Spinal cord (tissue), 10 donors: ENCODE data around the gene CEP97. TPM values are rescaled to one million over a fixed set of nuclear protein-coding genes. Genes with fewer than 3 reads are reported as not detected.
"Not testable (repeated sequence)": the region's sequence is repeated elsewhere in the genome, so short reads cannot be mapped to it uniquely, and the experiment has no call there.

Experiments
- DNase-seq, 6 donors: peaks; one replicate each; pipeline versions ENCODE4 v3.0.0 to v3.0.0-alpha.2; 2013 to 2015; ENCODE audit warnings: low spot score in 6 of 6, low read depth in 4 of 6
- H3K27ac ChIP-seq: one replicate; pipeline ENCODE4 v1.5.1; 2013; ENCODE audit warnings: low read depth, low read length, control low read depth
- H3K27me3 ChIP-seq: one replicate; pipeline ENCODE4 v1.6.1; 2013; ENCODE audit warnings: low read length; ENCODE audit not compliant: control insufficient read depth, insufficient read depth
- H3K36me3 ChIP-seq: one replicate; pipeline ENCODE4 v1.6.1; 2013; ENCODE audit warnings: low read length; ENCODE audit not compliant: control insufficient read depth, insufficient read depth
- H3K4me1 ChIP-seq: one replicate; pipeline ENCODE4 v1.6.1; 2013; ENCODE audit warnings: low read length; ENCODE audit not compliant: control insufficient read depth, insufficient read depth
- H3K4me3 ChIP-seq: one replicate; pipeline ENCODE4 v1.5.1; 2013; ENCODE audit warnings: low read depth, low read length, control low read depth
- H3K9me3 ChIP-seq: one replicate; pipeline ENCODE4 v1.6.1; 2013; ENCODE audit warnings: low read length; ENCODE audit not compliant: control insufficient read depth, insufficient read depth
- WGBS: methylation state at CpG from one replicate; pipeline ENCODE4 v1.1.5; 2013; ENCODE audit warnings: missing lambda C conversion rate; ENCODE audit not compliant: insufficient coverage; 5-methylcytosine and 5-hydroxymethylcytosine counted together
- polyA plus RNA-seq, 2 donors: library from polyadenylated mRNA; unstranded; fragments of 120-200 nt; gene quantifications; one replicate each; pipeline ENCODE4 v1.2.1, GENCODE V29; 2013; ENCODE audit not compliant: insufficient read length in 2 of 2
- total RNA-seq, 2 donors: library from RNA; depleted of rRNA in 1 of 2; stranded (reverse); fragments of 120-200 nt in 1 of 2; fragments of >200 nt in 1 of 2; gene quantifications; one replicate each; pipeline versions ENCODE4 v1.2.3 to v1.2.4, GENCODE V29; 2013 to 2014
- donor health status: healthy.

CEP97 gene
- total and polyA plus RNA-seq, 4 donors, result 19.2 to 52.0 (median 26.2) TPM

DNA sequence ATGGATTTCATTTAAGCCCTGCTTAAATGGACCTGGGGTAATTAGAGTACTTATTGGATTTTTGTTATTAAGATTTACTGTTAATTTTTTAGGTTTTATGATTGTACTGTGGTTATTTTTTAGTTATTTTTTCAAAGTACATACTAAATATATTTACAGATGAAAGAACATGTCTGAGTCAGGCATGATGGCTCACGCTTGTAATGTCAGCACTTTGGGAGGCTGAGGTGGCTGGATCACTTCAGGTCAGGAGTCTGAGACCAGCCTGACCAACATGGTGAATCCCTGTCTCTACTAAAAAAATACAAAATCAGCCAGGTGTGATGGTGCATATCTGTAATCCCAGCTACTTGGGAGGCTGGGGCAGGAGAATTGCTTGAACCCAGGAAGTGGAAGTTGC, 21.7 kb upstream of the CEP97 start:
- Histone ChIP-seq H3K36me3 (no peaks in the 10 kb centered on the region), H3K4me3 (no peak overlapping the region), H3K27me3 (no peaks in the 10 kb centered on the region), H3K27ac (no peak overlapping the region), H3K4me1 (no peaks in the 10 kb centered on the region), H3K9me3 (no peaks in the 10 kb centered on the region)
- WGBS, result no CpG with 5 or more reads among the region's 1 CpG
- DNase-seq, result no peak

DNA sequence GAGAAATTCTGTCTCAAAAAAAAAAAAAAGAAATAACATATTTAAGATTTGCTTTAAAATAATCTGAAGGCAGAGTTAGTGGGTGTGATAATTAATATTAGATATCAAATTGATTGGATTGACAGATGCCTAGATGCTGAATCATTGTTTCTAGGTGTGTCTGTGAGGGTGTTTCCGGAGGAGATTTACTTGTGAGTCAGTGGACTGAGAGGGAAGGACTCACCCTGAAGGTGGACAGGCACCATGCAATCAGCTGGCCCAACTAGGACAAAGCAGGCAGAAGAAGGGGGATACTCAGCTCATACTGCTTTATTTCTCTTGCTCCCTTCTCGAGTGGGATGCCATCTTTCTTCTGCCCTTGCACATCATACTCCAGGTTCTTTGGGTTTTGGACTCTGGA, 21.2 kb upstream of the CEP97 start:
- H3K4me3 ChIP-seq, result no peak overlapping the region
- no peaks in the 10 kb centered on the region for H3K9me3 ChIP-seq
- 82% methylated on average over 1 of the region's 2 CpGs for WGBS
- no peaks in the 10 kb centered on the region for H3K36me3 ChIP-seq
- H3K27ac ChIP-seq, result no peak overlapping the region
- no peak for DNase-seq
- H3K27me3 ChIP-seq, result no peaks in the 10 kb centered on the region
- H3K4me1 ChIP-seq, result no peaks in the 10 kb centered on the region

DNA sequence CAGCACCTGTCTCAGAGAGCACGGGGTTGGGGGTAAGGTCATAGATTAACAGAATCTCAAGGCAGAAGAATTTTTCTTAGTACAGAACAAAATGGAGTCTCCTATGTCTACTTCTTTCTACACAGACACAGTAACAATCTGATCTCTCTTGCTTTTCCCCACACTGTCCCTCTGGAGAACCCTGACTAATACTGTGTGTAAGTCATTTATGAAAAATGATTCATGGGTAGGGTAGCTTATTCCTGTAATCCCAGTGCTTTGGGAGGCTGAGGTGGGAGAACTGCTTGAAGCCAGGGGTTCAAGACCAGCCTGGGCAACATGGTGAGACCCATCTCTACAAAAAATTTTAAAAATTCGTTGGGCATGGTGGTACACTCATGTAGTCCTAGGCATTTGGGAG, 19.8 kb upstream of the CEP97 start:
- not testable (repeated sequence) for H3K36me3 ChIP-seq, H3K9me3 ChIP-seq, DNase-seq, H3K27me3 ChIP-seq, H3K4me1 ChIP-seq, H3K4me3 ChIP-seq, H3K27ac ChIP-seq
- WGBS, result no CpG with 5 or more reads among the region's 2 CpGs

DNA sequence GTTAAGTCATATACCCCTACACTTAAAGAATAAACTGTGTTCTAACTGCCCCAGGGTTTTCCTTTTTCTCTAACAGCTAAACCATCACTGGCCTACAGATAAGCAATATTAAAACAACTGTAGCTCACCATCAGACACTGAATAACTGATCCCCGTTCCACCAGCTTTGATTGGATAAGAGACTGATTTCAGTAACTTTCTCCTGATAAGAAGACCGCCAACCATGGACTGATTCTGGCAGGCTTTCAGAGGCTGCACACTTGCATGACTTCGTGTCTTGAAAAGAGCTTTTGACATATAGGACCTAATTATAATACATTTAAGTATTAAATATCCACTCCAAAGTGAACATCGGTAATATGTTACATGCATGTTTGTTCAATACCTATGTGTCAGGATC, 15.3 kb upstream of the CEP97 start:
- 80% methylated on average over 1 of the region's 4 CpGs for WGBS
- no peak for DNase-seq
- Histone ChIP-seq H3K36me3 (no peaks in the 10 kb centered on the region), H3K27me3 (no peaks in the 10 kb centered on the region), H3K9me3 (no peaks in the 10 kb centered on the region), H3K4me3 (no peak overlapping the region), H3K4me1 (no peaks in the 10 kb centered on the region), H3K27ac (no peak overlapping the region)

DNA sequence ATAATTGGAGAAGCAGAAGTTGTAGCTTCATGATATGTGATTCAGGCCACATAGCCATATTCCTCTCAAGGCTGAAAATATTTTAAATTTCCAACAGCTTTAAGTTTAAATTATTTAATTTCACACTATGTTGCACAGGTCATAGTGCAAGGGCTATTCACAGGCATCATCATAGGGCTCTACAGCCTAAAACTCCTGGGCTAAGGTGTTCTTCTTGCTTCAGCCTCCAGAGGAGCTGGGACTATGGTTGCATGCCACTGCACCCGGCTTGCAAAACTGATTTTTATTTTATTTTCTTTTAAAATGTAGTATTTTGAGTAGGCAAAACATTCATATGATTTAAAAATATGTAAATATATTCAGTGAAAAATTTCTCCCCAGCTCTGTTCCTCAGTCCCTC, 6.0 kb upstream of the CEP97 start:
- no peak for DNase-seq
- H3K27me3 ChIP-seq, result no peaks in the 10 kb centered on the region
- H3K36me3 ChIP-seq, result no peaks in the 10 kb centered on the region
- H3K27ac ChIP-seq, result no peak overlapping the region
- no CpG with 5 or more reads among the region's 1 CpG for WGBS
- H3K9me3 ChIP-seq, result no peaks in the 10 kb centered on the region
- H3K4me1 ChIP-seq, result no peaks in the 10 kb centered on the region
- H3K4me3 ChIP-seq, result no peak overlapping the region

DNA sequence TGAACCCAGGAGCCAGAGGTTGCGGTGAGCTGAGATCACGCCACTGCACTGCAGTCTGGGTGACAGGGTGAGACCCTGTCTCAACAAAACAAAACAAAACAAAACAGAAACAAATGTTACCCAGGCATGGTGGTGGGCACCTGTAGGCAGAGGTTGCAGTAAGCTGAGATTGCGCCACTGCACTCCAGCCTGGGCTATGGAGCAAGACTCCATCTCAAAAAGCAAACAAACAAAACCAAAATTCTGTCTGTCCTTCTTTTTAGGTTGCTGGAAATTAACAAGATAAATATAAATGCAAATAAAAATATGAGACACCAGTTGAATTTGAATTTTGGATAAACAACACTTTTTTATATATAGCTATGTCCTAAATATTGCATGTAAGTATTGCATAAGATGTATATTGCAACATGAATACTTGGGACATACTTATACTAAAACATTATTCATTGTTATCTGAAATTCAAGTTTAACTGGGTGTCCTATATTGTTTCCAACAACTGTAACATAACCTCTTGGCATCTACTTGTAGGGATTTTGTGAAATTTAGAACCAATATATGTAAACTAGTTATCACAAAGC, 4.7 kb upstream of the CEP97 start:
- no CpG with 5 or more reads among the region's 3 CpGs for WGBS

DNA sequence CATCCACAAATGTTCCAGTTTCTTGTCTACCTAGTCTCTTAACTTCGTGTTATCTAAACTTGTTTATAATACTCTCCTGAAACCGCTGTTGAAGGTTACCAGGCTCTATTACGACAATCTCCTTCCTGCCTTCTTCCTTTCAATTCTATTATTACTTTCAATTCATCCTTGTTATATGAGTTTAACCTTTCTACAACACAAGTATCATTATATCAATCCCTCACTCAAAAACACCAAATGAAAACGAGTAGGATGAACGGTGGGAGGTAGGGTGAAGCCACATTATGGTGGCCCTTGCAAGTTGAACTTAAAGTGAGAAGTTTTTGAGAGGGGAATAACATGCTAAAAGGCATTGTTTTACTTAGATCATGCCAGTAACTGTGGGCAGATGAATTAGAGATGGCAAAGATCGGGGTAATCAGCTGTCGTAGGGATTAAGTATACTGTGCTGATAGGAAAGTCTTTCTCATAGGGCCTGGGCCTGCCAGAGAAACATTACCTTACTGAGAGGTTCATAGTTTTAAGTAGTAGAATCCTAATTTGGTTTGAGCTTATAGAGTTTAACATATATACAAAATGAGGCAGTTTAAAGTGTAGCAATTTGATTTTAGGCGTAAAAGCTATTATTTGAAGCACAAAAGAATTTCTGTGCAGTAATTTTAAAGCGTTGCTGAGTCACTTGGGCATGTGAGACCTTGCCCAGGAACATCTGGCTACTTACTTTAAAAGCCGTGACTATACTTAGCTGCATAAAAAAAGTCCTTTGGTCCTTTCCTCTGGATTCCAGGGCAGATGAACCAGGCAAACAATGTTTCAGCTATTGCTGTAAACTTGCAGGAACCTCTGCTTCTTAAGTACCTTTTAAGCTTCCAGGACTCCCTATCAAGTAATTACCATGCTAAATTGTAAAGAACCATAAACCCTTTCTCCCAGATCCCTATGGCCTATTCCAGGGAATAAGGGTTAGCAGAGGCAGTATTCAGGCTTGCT, 3.3 kb upstream of the CEP97 start:
- no peak for DNase-seq
- 69% methylated on average over 7 of the region's 10 CpGs for WGBS
- no peaks in the 10 kb centered on the region for H3K36me3 ChIP-seq
- peaks cover 3% of the 10 kb centered on the region for H3K4me1 ChIP-seq
- H3K9me3 ChIP-seq, result no peaks in the 10 kb centered on the region
- H3K27ac ChIP-seq, result no peak overlapping the region
- H3K27me3 ChIP-seq, result no peaks in the 10 kb centered on the region
- no peak overlapping the region for H3K4me3 ChIP-seq

More for the DNA sequence above, 4.7 kb upstream of the CEP97 start:
- no peak for DNase-seq
- Histone ChIP-seq H3K27ac (no peak overlapping the region), H3K36me3 (no peaks in the 10 kb centered on the region), H3K9me3 (no peaks in the 10 kb centered on the region), H3K4me3 (no peak overlapping the region), H3K4me1 (peaks cover 3% of the 10 kb centered on the region), H3K27me3 (no peaks in the 10 kb centered on the region)

DNA sequence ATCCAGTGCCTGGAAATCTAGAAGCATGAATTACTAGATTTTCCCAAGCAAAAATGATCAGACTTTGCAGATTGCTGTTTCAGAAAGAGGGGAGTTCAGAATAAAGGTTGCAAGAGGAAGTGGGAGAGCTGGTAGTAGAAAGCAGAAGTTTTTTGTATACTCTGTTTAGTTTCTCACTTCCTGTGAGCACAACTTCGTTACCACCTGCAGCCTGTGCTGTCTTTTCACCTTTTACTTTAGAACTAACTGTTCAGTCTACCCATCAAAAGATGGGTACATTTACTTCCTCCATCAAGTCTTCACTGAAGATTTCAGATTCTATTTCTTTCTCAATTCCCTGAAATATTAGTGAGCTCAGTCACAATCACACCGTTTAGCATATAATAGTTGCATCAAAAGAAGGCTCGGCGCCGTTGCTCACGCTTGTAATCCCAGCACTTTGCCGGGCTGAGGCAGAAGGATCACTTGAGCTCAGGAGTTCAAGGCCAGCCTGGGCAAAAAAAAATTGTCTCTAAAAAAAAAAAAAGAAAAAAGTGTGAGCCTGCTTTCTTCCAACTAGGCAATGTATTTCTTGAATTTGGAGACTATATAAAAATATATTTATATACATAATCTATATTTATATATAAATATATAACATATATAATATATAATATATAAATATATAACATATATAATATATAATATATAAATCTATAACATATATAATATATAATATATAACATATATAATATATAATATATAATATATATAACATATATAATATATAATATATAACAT, 1.8 kb upstream of the CEP97 start:
- H3K27ac ChIP-seq, result no peak overlapping the region
- no peak for DNase-seq
- no peaks in the 10 kb centered on the region for H3K36me3 ChIP-seq
- H3K4me1 ChIP-seq, result peaks cover 3% of the 10 kb centered on the region
- 85% methylated on average over 6 of the region's 7 CpGs for whole genome bisulfite sequencing
- no peak overlapping the region for H3K4me3 ChIP-seq
- no peaks in the 10 kb centered on the region for H3K9me3 ChIP-seq
- no peaks in the 10 kb centered on the region for H3K27me3 ChIP-seq

DNA sequence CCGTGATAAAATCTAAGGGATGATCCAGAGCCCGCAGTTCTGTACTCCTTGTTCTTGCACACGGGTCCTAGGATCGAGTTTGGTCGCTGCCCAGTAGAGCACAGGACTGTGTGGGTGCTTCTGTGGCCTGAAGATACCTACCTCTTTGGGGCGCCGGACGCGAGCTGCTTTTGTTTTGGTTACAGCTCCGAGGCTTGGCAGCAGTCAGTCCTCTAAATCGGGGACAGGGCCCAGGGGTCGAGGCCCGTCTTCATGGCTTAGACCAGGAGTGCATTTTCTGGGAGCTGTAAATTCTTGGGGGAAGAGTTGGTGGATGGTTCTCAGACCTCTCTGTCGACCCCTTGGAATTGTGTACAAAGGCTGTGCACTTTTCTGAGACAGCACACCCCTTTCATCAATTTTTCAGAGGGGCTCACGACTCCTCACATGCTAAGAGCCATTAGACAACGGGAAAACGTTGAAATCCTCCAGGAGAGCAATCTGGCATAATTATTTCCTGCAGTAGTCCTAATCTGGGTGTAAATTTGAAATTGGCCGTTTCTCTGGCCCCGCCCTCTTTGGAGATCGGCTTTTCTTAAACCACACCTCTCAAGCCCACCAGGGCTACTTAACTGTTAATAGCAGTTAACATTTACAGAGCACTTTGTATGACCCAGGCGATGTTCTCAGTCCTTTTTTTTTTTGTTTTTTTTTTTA, 928 bp downstream of the CEP97 start:
- Histone ChIP-seq H3K27ac (peak overlapping the region; percentile 96), H3K9me3 (no peaks in the 10 kb centered on the region), H3K4me1 (peaks cover 3% of the 10 kb centered on the region), H3K36me3 (peaks cover 15% of the 10 kb centered on the region), H3K4me3 (peak overlapping the region; percentile 85), H3K27me3 (no peaks in the 10 kb centered on the region)
- DNase-seq, result peak in 5 of 6 donors; percentile 13 to 81 (median 40)
- WGBS, result 2% methylated on average over 11 of the region's 21 CpGs
